Measurements from ENCODE around the gene THADA.

Gene THADA

GRCh38 chr2:43375746-43376522, 219.9 kb downstream of the THADA start:
- TF ChIP-seq, protein P1, sequence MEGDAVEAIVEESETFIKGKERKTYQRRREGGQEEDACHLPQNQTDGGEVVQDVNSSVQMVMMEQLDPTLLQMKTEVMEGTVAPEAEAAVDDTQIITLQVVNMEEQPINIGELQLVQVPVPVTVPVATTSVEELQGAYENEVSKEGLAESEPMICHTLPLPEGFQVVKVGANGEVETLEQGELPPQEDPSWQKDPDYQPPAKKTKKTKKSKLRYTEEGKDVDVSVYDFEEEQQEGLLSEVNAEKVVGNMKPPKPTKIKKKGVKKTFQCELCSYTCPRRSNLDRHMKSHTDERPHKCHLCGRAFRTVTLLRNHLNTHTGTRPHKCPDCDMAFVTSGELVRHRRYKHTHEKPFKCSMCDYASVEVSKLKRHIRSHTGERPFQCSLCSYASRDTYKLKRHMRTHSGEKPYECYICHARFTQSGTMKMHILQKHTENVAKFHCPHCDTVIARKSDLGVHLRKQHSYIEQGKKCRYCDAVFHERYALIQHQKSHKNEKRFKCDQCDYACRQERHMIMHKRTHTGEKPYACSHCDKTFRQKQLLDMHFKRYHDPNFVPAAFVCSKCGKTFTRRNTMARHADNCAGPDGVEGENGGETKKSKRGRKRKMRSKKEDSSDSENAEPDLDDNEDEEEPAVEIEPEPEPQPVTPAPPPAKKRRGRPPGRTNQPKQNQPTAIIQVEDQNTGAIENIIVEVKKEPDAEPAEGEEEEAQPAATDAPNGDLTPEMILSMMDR (IDR thresholded peaks at IDR 0.05): no peak

GRCh38 chr2:43372416-43373081, 223.3 kb downstream of the THADA start:
- TF ChIP-seq, protein P1 (IDR thresholded peaks at IDR 0.05): no peak

DNA sequence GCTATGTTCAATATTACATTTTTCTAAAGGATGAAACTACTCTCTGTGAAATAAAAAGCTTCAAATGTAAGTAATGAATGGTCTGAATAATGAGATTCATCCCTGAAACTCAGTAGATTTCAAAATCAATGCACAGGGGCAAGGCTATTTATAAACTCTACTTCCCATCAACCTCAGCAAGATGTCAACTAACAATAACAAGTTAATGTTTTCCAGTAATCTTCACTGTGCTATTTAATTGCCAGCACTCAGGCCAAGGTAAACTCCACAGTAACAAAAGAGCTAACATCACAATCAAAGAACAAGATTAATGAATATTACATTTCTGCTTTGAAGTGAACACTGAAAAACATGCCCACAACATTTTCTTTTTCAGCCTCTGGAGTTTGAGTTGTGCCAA, 225.1 kb downstream of the THADA start:
- TF ChIP-seq, protein P1 (IDR thresholded peaks at IDR 0.05): no peak

GRCh38 chr2:43370146-43370545, 225.7 kb downstream of the THADA start:
- TF ChIP-seq, protein P1 (IDR thresholded peaks at IDR 0.05): no peak

DNA sequence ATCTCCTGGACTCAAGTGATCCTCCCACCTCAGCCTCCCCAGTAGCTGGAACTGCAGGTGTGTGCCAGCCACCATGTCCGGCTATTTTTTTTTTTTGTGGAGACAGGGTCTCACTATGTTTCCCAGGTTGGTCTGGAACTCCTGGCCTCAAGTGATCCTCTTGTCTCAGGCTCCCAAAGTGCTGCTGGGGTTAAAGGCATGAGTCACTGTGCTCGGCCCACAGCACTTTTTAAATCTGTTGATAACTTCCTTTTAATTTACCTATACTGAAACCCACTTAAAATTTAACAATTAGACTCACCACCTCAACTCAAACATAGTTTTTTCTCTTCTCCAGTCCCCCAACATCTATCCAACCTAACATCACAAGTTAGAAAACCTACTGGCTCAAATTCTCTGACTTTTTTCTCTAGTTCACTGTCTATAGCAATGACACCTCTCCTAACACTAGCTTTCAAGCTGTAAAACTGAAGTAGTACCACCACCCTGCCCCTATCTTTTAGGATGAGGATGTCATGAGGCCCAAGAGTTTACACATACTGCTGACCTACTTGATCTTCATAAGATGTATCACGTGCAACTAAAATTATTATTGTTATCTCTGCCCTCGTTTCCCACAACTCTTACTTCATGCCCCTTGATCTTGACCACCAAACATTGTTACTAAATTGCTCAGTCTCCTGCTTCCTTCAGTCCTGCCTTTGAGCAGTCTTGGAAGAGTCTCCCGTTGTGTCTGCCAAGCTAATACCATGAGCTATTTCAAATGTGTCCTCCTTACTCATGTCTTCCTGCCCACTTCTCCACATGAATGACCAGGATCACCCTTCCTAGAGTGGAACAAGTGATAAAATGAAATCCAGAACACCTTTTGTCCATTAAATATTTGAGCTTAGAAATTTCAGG, 227.1 kb downstream of the THADA start:
- TF ChIP-seq, protein P1 (IDR thresholded peaks at IDR 0.05): no peak

DNA sequence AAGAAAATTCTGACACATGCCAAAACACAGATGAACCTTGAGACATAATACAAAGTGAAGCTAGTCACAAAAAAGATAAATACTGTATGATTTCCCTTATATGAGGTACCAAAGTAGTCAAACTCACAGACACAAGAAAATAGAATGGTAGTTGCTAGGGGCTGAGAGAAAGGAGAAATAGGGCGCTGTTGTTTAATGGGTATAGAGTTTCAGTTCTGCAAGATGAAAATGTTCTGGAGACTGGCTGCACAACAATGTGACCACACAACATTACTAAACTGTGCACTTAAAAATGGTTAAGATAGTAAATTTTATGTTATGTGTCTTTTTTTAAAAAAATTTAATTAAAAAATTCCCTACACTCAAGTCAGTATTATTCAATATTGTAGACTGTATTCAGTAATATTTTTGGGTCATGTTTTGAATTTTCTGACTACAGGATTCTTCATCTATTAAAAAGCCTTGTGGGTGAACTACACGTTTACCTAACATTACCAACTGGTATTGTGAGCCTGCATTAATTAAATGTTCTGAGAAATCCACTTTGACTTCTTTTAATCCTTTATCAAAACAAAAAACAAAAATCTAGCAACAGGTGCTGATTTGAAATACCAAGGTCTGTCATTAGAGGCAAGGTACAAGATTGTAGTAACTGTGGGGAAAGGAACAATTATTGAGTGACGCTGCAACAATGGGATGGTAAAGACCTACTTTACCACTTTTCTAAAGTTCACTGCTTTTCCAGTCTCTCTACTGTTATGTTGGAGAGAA, 228.6 kb downstream of the THADA start:
- TF ChIP-seq, protein P1 (IDR thresholded peaks at IDR 0.05): no peak

DNA sequence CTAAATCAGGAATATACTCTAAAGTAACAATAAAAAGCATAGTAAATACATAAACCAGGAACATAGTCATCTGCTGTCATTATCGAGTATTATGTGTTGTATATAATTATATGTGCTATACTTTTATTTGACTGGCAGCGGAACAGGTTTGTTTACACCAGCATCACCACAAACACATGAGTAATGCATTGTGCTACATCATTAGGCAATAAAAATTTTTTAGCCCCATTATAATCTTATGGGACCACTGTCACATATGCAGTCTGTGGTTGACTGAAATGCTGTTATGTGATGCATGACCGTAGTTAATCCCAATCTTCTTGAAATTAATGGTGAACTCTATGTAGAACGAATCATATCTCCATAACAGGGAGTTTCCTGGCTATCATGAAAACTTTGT, 232.7 kb downstream of the THADA start:
- TF ChIP-seq, protein P1 (IDR thresholded peaks at IDR 0.05): no peak

Measured in LNCAP (cell line).